ENCODE data around the gene CAMK1D. TPM values are rescaled to one million over a fixed set of nuclear protein-coding genes. Genes with fewer than 3 reads are reported as not detected.
"Not testable (repeated sequence)": the region's sequence is repeated elsewhere in the genome, so short reads cannot be mapped to it uniquely, and the experiment has no call there.

The CAMK1D gene
- 10 to 100 TPM; 21.9 to 22.2 TPM for total RNA-seq
- polyA plus RNA-seq = 10 to 100 TPM in 1 of 2 donors, 1 to 10 TPM in 1; 5.2 to 17.0 TPM

DNA sequence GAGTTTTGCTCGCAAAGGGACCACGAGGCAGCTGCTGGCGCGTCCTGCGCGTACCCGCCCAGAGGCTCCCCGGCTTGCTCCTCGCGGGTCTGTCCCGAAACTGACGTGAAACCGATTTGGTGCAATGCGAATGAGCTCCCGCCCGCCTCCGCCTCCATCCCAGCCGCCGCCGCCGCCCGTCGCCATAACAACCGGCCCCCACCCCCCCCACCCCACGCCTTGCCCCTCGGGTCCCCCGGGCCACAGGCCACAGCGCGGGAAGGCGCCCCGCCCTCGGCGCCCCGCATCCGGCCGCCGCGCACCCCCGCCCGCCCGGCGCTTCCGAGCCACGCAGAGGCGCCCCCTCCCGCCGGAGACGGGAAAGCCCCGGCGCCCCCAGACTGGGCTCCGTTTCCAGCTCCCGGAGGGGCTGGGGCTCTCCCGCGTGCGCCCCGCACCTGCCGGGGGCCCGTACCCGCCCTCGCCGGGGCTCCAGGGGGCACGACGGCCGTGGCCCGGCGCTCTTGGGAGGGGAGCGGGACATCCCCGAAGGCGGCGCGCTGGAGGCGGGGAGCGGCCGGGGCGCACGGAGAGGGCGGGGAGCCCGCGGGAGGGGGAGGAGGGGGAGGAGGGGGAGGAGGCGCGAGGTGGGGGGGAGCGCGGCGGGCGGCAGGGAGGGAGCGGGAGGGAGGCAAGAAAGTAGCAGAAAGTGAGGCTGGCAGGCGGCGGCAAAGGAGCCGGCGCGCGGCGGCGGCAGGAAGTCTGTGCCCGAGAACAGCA, at the start of gene CAMK1D:
Gene CAMK1D (plus strand): TSS at position 678 of the 759 bp plus-strand sequence.
- peak within 1 kb of the TSS; percentile 93 to 100 (median 97) for H3K4me3 Mint-ChIP-seq
- H3K9me3 Mint-ChIP-seq = peaks cover 0 to 2% (median 0%) of the 10 kb centered on the region in 8 donors
- no peaks in the 10 kb centered on the region for H3K9me3 ChIP-seq (ENCODE audit: control insufficient read depth in 1 of 2, low read length in 2 of 2)
- no peaks in the 10 kb centered on the region for H3K36me3 ChIP-seq (ENCODE audit: insufficient read depth, low read length)
- POLR2A ChIA-PET (ENCODE audit: partially characterized antibody) = interaction anchor here (0.6 to 3.9 kb wide), 14 partner anchors 10 to 307 kb away, joined by 3 to 19 read pairs (median 8); partner anchors contain the start of genes CDC123, NUDT5 and UPF2
- H3K27ac Mint-ChIP-seq = peak within 1 kb of the TSS; percentile 98 to 99 (median 98)
- CTCF ChIA-PET (ENCODE audit: partially characterized antibody) = interaction anchor here (1.1 to 6.2 kb wide), 6 partner anchors 10 to 307 kb away, joined by 3 to 36 read pairs (median 4); no protein-coding TSS in a partner anchor
- peak within 1 kb of the TSS; percentile 71 for H3K27ac ChIP-seq (ENCODE audit: low read depth, low read length)
- intact Hi-C loops (cut with micrococcal nuclease) = loop anchor here (1.0 to 10.0 kb wide), 8 partner anchors 84 to 756 kb away; partner anchors contain the start of genes DHTKD1, NUDT5, OPTN and SEC61A2
- H3K36me3 Mint-ChIP-seq = peaks cover 4 to 22% of the 10 kb centered on the region in 2 donors
- peaks cover 25% of the 10 kb centered on the region for H3K4me1 ChIP-seq (ENCODE audit: insufficient read depth, low read length)
- peaks cover 31 to 54% (median 41%) of the 10 kb centered on the region in 4 donors for H3K4me1 Mint-ChIP-seq
- DNase-seq = peak; percentile 91 to 94 (median 92)
- H3K4me3 ChIP-seq (ENCODE audit: low read length in 2 of 2) = peak within 1 kb of the TSS; percentile 40 to 72
- H3K27me3 Mint-ChIP-seq = peaks cover 0 to 6% of the 10 kb centered on the region in 2 donors
- H3K27me3 ChIP-seq (ENCODE audit: insufficient read depth, low read length) = no peaks in the 10 kb centered on the region

DNA sequence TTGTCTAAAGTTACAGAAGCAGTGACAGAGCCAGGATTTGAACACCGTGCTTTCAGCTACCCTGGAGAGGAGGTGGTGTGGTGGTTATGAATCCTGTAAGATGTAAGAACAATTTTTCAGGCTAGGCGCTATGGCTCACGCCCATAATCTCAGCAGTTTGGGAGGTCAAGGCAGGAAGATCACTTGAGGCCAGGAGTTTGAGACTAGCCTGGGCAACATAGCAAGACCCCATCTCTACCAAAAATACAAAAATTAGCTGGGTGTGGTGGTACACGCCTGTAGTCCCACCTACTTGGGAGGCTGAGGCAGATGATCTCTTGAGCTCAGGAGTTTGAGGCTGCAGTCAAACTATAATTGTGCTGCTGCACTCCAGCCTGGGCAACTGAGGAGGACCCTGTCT, 48.3 kb upstream of the CAMK1D start:
- H3K27me3 Mint-ChIP-seq; POLR2A ChIA-PET (ENCODE audit: partially characterized antibody); H3K27ac Mint-ChIP-seq; H3K27me3 ChIP-seq (ENCODE audit: insufficient read depth, low read length); H3K27ac ChIP-seq (ENCODE audit: low read depth, low read length); H3K4me1 Mint-ChIP-seq; H3K36me3 ChIP-seq (ENCODE audit: insufficient read depth, low read length); H3K4me1 ChIP-seq (ENCODE audit: insufficient read depth, low read length); H3K4me3 ChIP-seq (ENCODE audit: low read length in 2 of 2); intact Hi-C loops (cut with micrococcal nuclease); DNase-seq; H3K9me3 ChIP-seq (ENCODE audit: control insufficient read depth in 1 of 2, low read length in 2 of 2); CTCF ChIA-PET (ENCODE audit: partially characterized antibody); H3K4me3 Mint-ChIP-seq; H3K36me3 Mint-ChIP-seq; H3K9me3 Mint-ChIP-seq: not testable (repeated sequence)

DNA sequence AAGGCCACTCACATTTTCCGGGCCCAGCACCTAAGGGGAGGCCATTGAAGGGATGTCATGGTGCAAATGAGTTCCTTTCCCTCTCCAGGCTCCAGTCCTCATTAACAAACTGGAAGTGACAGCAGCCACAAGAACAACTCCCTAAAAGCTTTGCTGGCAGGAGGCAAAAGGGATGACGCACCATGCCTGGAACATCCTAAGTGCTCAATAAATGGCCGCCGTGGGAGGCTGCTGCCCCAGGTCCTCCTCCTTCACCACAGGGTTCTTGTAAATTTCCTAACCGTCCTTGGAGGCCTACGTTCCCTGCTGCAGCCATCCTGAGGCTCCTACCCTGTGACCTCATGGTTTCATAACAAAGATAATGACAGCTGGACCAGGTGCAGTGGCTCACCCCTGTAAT, 41.3 kb upstream of the CAMK1D start:
- H3K4me1 Mint-ChIP-seq = peaks cover 0 to 5% (median 0%) of the 10 kb centered on the region in 4 donors
- Histone ChIP-seq H3K4me1 (ENCODE audit: insufficient read depth, low read length) (no peaks in the 10 kb centered on the region), H3K4me3 (ENCODE audit: low read length in 2 of 2) (no peak overlapping the region), H3K27me3 (ENCODE audit: insufficient read depth, low read length) (no peaks in the 10 kb centered on the region), H3K27ac (ENCODE audit: low read depth, low read length) (no peak overlapping the region), H3K9me3 (ENCODE audit: control insufficient read depth in 1 of 2, low read length in 2 of 2) (no peaks in the 10 kb centered on the region), H3K36me3 (ENCODE audit: insufficient read depth, low read length) (no peaks in the 10 kb centered on the region)
- no peak overlapping the region for H3K4me3 Mint-ChIP-seq
- intact Hi-C loops (cut with micrococcal nuclease) = no loop called here
- no peaks in the 10 kb centered on the region for H3K27me3 Mint-ChIP-seq
- peaks cover 0 to 2% (median 0%) of the 10 kb centered on the region in 8 donors for H3K9me3 Mint-ChIP-seq
- POLR2A ChIA-PET (ENCODE audit: partially characterized antibody) = no interaction called here
- H3K36me3 Mint-ChIP-seq = peaks cover 0 to 5% of the 10 kb centered on the region in 2 donors
- CTCF ChIA-PET (ENCODE audit: partially characterized antibody) = no interaction called here
- no peak for DNase-seq
- H3K27ac Mint-ChIP-seq = no peak overlapping the region

DNA sequence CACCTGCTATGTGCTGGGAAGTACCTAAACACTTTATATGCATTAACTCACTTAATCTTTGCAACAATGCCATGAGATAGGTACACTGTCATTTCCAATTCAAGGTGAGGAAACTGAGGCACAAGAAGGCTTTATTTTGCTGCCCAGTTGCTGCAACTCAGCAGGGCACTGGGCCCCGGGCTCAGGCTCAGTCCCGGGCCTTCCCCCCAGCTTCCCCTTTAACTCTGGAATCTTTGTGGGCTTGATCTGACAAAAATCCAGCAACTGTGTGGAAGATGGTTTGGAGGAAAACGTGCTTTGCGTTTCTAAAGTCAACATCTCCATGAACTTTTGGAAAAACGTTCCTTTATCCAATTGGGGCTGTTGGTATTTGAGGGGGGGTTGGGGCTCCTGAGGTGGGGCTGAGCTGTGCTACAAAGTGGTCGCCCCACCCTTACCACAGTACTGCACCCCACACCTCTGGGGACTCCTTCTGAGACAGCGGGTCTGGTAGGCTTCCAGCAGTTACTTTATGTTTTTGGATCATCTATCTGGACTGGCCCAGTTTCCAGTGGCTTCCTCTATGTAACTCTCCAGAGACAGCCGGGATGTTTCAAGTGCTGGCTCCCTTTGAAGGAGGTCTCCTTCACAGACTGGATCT, 40.5 kb upstream of the CAMK1D start:
- Mint-ChIP-seq H3K4me1 (peaks cover 0 to 5% (median 0%) of the 10 kb centered on the region in 4 donors), H3K27me3 (no peaks in the 10 kb centered on the region), H3K27ac (no peak overlapping the region), H3K36me3 (peaks cover 0 to 5% of the 10 kb centered on the region in 2 donors), H3K9me3 (peaks cover 0 to 2% (median 0%) of the 10 kb centered on the region in 8 donors), H3K4me3 (no peak overlapping the region)
- no peaks in the 10 kb centered on the region for H3K4me1 ChIP-seq (ENCODE audit: insufficient read depth, low read length)
- no peaks in the 10 kb centered on the region for H3K36me3 ChIP-seq (ENCODE audit: insufficient read depth, low read length)
- intact Hi-C loops (cut with micrococcal nuclease) = no loop called here
- ChIA-PET POLR2A (ENCODE audit: partially characterized antibody) (no interaction called here), CTCF (ENCODE audit: partially characterized antibody) (no interaction called here)
- no peaks in the 10 kb centered on the region for H3K9me3 ChIP-seq (ENCODE audit: control insufficient read depth in 1 of 2, low read length in 2 of 2)
- no peak overlapping the region for H3K4me3 ChIP-seq (ENCODE audit: low read length in 2 of 2)
- no peaks in the 10 kb centered on the region for H3K27me3 ChIP-seq (ENCODE audit: insufficient read depth, low read length)
- no peak for DNase-seq
- no peak overlapping the region for H3K27ac ChIP-seq (ENCODE audit: low read depth, low read length)

DNA sequence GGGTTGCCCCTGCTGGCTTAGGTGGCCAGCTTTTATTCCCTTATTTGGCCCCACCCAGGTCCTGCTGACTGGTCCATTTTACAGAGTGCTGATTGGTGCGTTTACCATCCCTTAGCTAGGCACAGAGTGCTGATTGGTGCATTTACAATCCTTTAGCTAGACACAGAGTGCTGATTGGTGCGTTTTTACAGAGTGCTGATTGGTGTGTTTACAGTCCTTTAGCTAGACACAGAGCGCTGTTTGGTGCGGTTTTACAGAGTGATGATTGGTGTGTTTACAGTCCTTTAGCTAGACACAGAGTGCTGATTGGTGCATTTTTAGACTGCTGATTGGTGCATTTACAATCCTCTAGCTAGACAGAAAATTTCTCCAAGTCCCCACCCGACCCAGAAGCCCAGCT, 39.6 kb upstream of the CAMK1D start:
- H3K27me3 Mint-ChIP-seq; intact Hi-C loops (cut with micrococcal nuclease); H3K27me3 ChIP-seq (ENCODE audit: insufficient read depth, low read length); H3K4me3 Mint-ChIP-seq; H3K4me1 ChIP-seq (ENCODE audit: insufficient read depth, low read length); H3K27ac Mint-ChIP-seq; H3K4me3 ChIP-seq (ENCODE audit: low read length in 2 of 2); H3K27ac ChIP-seq (ENCODE audit: low read depth, low read length); H3K9me3 ChIP-seq (ENCODE audit: control insufficient read depth in 1 of 2, low read length in 2 of 2); DNase-seq; H3K36me3 ChIP-seq (ENCODE audit: insufficient read depth, low read length); H3K9me3 Mint-ChIP-seq; H3K4me1 Mint-ChIP-seq; CTCF ChIA-PET (ENCODE audit: partially characterized antibody); H3K36me3 Mint-ChIP-seq: not testable (repeated sequence)
- POLR2A ChIA-PET (ENCODE audit: partially characterized antibody) = interaction anchor here (1.0 kb wide), 1 partner anchor 195 kb away, joined by 3 read pairs; no protein-coding TSS in a partner anchor

DNA sequence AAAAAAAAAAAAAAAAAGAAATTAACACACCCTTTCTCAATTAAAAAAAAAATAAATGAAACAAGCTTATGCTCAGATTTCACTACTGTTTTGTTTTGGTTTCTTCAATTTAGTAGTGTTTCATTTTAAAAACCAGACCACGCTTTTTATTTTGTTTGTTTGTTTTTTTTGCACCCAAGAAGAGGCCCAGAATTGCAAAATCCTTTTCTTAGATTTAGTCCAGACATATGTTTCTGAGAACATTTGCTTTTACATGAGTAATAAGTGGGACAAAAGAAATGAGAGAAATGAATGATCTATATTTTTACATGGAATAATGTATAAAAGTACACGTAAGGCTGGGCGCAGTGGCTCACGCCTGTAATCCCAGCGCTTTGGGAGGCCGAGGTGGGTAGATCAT, 34.5 kb upstream of the CAMK1D start:
- H3K27me3 ChIP-seq (ENCODE audit: insufficient read depth, low read length) = no peaks in the 10 kb centered on the region
- H3K9me3 Mint-ChIP-seq = peaks cover 0 to 2% (median 0%) of the 10 kb centered on the region in 8 donors
- no peak for DNase-seq
- ChIA-PET POLR2A (ENCODE audit: partially characterized antibody) (no interaction called here), CTCF (ENCODE audit: partially characterized antibody) (interaction anchor here (0.6 kb wide), 1 partner anchor 331 kb away, joined by 4 read pairs; no protein-coding TSS in a partner anchor)
- H3K36me3 ChIP-seq (ENCODE audit: insufficient read depth, low read length) = no peaks in the 10 kb centered on the region
- no peak overlapping the region for H3K27ac ChIP-seq (ENCODE audit: low read depth, low read length)
- peaks cover 0 to 3% (median 0%) of the 10 kb centered on the region in 4 donors for H3K4me1 Mint-ChIP-seq
- intact Hi-C loops (cut with micrococcal nuclease) = no loop called here
- no peaks in the 10 kb centered on the region for H3K9me3 ChIP-seq (ENCODE audit: control insufficient read depth in 1 of 2, low read length in 2 of 2)
- H3K4me1 ChIP-seq (ENCODE audit: insufficient read depth, low read length) = no peaks in the 10 kb centered on the region
- H3K27ac Mint-ChIP-seq = no peak overlapping the region
- H3K36me3 Mint-ChIP-seq = no peaks in the 10 kb centered on the region
- H3K27me3 Mint-ChIP-seq = no peaks in the 10 kb centered on the region
- no peak overlapping the region for H3K4me3 ChIP-seq (ENCODE audit: low read length in 2 of 2)
- H3K4me3 Mint-ChIP-seq = no peak overlapping the region

DNA sequence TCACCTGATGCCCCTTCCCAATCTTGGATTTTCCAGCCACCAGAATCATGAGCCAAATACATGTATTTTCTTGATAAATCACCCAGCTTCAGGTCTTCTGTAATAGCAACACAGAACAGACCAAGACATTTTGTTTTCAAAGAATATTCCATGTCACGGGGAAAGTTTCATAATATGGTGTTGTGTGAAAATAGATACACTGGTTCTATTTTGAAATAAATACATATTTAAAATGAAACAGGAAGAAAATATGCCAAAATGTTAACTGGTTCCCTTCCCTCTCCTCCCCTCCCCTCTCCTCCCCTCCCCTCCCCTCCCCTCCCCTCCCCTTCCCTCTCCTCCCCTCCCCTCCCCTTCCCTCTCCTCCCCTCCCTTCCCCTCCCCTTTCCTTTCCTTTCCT, 30.3 kb upstream of the CAMK1D start:
- Mint-ChIP-seq H3K9me3 (peaks cover 0 to 2% (median 0%) of the 10 kb centered on the region in 8 donors), H3K27me3 (no peaks in the 10 kb centered on the region), H3K36me3 (no peaks in the 10 kb centered on the region), H3K4me3 (no peak overlapping the region), H3K4me1 (peaks cover 5 to 14% (median 8%) of the 10 kb centered on the region in 4 donors), H3K27ac (no peak overlapping the region)
- ChIA-PET CTCF (ENCODE audit: partially characterized antibody) (no interaction called here), POLR2A (ENCODE audit: partially characterized antibody) (no interaction called here)
- intact Hi-C loops (cut with micrococcal nuclease) = no loop called here
- H3K36me3 ChIP-seq (ENCODE audit: insufficient read depth, low read length) = no peaks in the 10 kb centered on the region
- H3K4me3 ChIP-seq (ENCODE audit: low read length in 2 of 2) = no peak overlapping the region
- no peaks in the 10 kb centered on the region for H3K27me3 ChIP-seq (ENCODE audit: insufficient read depth, low read length)
- H3K9me3 ChIP-seq (ENCODE audit: control insufficient read depth in 1 of 2, low read length in 2 of 2) = no peaks in the 10 kb centered on the region
- no peaks in the 10 kb centered on the region for H3K4me1 ChIP-seq (ENCODE audit: insufficient read depth, low read length)
- H3K27ac ChIP-seq (ENCODE audit: low read depth, low read length) = no peak overlapping the region
- DNase-seq = no peak
